ENCODE data around the gene MRPL28.
"Not testable (repeated sequence)": the region's sequence is repeated elsewhere in the genome, so short reads cannot be mapped to it uniquely, and the experiment has no call there.

MRPL28 gene

DNA sequence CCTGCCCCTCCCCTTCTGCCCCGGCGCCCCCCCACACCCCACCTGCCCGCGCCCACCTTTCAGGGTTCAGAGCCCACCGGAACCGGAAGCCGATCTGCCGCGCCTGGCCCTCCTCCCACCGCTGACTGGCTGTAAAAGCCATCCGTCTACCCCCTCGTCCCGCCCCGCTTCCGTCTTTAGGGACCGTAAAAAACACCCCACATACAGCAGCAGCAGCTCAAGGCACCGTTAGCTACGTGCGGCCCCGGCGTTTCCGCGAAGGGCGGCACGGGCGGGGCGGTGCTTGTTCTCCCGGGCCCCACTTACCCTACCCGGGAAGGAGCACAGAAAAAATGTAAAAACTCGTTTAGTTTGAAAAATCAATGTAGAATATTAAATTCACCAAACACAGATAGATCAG lies at the start of gene MRPL28:
Gene MRPL28 (minus strand): TSS at position 96 of the 400 bp plus-strand sequence. CDS start 320 bp downstream, outside the sequence.
- H3K27ac ChIP-seq = peak within 1 kb of the TSS; percentile 71
- TF ChIP-seq CTCF (IDR thresholded peaks at IDR 0.05) (no peak), ZFX (IDR thresholded peaks at IDR 0.05; ENCODE audit: borderline replicate concordance) (no peak)

DNA sequence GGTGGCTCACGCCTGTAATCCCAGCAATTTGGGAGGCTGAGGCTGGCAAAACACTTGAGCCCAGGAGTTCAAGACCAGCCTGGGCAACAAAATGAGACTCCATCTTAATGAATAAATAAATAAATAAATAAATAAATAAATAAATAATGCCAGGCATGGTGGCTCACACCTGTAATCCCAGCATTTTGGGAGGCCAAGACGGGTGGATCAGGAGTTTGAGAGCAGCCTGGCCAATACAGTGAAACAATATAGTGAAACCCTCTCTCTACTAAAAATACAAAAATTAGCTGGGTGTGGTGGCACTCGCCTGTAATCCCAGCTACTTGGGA lies 44.8 kb upstream of the MRPL28 start:
- not testable (repeated sequence) for H3K27ac ChIP-seq

GRCh38 chr16:414395-415169 lies 44.2 kb upstream of the MRPL28 start:
- TF ChIP-seq CTCF (IDR thresholded peaks at IDR 0.05) (no peak), ZFX (IDR thresholded peaks at IDR 0.05; ENCODE audit: borderline replicate concordance) (no peak)
- H3K27ac ChIP-seq = no peak overlapping the region

GRCh38 chr16:411576-412265 lies 41.4 kb upstream of the MRPL28 start:
- H3K27ac ChIP-seq = no peak overlapping the region
- TF ChIP-seq ZFX (IDR thresholded peaks at IDR 0.05; ENCODE audit: borderline replicate concordance) (no peak), CTCF (IDR thresholded peaks at IDR 0.05) (no peak)

DNA sequence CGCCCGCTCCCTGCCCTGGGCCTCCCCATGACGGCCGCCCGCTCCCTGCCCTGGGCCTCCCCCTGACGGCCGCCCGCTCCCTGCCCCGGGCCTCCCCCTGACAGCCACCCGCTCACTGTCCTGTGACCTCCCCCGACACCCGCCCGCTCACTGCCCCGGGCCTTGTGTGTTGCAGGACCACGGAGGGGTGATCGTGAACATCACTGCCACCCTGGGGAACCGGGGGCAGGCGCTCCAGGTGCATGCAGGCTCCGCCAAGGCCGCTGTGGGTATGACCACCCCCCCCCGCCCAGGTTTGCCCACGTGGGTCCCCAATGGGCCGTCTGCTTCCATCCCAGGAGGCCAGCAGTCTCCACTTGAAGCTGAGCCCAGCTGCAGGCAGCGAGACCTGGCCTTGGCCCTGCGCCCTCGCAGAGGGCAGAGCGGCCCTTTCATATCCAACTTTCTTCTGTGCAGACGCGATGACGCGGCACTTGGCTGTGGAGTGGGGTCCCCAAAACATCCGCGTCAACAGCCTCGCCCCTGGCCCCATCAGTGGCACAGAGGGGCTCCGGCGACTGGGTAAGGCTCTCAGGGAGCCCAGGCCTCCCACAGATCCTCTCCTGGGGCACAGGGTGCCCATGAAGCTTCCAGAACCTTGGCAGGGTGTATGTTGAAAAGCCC lies 40.3 kb upstream of the MRPL28 start:
- TF ChIP-seq CTCF (IDR thresholded peaks at IDR 0.05) (no peak), ZFX (IDR thresholded peaks at IDR 0.05; ENCODE audit: borderline replicate concordance) (no peak)
- no peak overlapping the region for H3K27ac ChIP-seq

DNA sequence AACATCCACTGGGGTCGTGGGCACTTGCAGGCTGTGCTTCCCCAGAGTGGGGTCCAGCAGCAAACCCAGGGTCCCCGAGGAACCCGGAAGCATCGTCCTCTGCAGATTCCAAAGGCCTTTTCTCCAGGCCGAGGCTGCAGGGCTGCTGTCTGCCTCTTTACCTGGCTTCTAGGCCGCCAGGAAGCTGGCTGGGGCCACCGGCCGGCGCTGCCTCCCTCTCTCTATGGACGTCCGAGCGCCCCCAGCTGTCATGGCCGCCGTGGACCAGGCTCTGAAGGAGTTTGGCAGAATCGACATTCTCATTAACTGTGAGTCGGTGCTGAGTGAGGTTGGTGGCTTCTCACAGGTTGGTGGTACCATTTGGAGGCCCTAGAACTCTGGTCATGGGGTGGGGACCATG lies 36.9 kb upstream of the MRPL28 start:
- no peak overlapping the region for H3K27ac ChIP-seq
- TF ChIP-seq ZFX (IDR thresholded peaks at IDR 0.05; ENCODE audit: borderline replicate concordance) = no peak
- TF ChIP-seq CTCF (IDR thresholded peaks at IDR 0.05) = no peak

DNA sequence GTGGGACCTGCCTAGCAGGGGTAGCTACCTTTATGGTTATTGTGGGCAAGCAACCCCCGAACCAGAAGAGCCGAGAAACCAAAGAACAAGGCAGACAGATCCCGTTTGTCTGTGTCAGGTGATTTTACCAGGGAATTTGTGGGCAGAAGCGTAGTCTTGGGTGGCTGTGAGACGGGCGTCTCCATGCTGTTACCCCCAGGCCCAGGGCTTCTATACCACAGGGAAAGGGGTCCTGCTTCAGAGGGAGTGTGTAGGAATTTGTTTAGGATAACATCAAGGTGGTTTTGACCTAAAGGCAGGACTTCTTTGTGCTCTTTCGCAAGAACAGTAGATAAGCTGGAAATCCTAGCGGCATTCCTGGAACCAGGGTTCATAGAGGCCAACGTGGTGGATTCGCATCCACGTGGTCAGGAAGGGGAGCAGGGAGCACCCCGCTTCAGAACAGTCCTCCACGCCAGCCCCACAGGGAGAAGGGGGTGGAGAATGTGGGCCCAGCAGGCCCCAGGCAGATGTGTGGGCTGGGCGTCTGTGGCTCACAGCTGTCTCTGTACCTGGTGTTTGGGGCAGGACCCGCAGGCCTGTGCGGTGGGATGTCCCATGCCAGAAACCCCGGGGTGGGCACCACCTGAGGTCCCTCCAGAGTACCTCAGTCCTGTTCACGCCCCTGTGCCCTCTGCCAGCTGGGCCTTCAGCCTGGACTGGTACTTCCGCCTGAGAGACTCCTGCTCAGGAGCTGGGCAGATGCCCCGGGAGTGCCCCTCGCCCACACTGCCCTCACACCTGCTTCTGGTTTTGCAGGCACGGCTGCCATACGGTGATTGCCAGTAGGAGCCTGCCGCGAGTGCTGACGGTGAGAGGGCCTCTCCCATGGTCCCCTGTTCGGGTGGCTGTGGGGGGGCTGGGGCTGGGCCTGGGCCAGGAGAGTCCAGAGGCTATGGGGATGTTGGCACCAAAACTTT lies 35.5 kb upstream of the MRPL28 start:
- no peak overlapping the region for H3K27ac ChIP-seq
- TF ChIP-seq ZFX (IDR thresholded peaks at IDR 0.05; ENCODE audit: borderline replicate concordance) (no peak), CTCF (IDR thresholded peaks at IDR 0.05) (no peak)
